B cell (primary cell): Measurements from ENCODE around the gene OPN4. TPM values are rescaled to one million over a fixed set of nuclear protein-coding genes. Genes with fewer than 3 reads are reported as not detected.
"Not testable (repeated sequence)": the region's sequence is repeated elsewhere in the genome, so short reads cannot be mapped to it uniquely, and the experiment has no call there.

Experiments used
- ATAC-seq: fragments of 200-7000 bp; cut with Tn5 transposase; one replicate; pipeline ENCODE4 v1.10.0; 2021; ENCODE audit warnings: low read depth, mild to moderate bottlenecking, moderate number of reproducible peaks, moderate library complexity
- CTCF ChIA-PET: fragments of 350-600 bp; sonication (Branson Sonifier 250); formaldehyde crosslinking; loops from one replicate; lab custom pipeline; 2021; ENCODE audit warnings: antibody characterized with exemption, inconsistent platforms; lab: Charles Lee
- POLR2A ChIA-PET: fragments of 350-600 bp; sonication (Branson Sonifier 250); formaldehyde crosslinking; loops from one replicate; lab custom pipeline; 2021; ENCODE audit warnings: antibody characterized with exemption; lab: Charles Lee
- DNase-seq: peaks from one replicate; pipeline ENCODE4 v3.0.0; 2013
- H2AFZ ChIP-seq: 2 replicates; pipeline ENCODE4 v1.6.1; 2012; ENCODE audit warnings: mild to moderate bottlenecking, low read depth, low read length; ENCODE audit not compliant: insufficient read depth, poor library complexity, severe bottlenecking
- H3K27ac ChIP-seq, 2 donors: 1 replicate in 1 of 2; 2 replicates in 1 of 2; pipeline ENCODE4 v1.5.1; 2012 to 2013; ENCODE audit warnings: low read length in 2 of 2, mild to moderate bottlenecking in 2 of 2, moderate library complexity in 1 of 2
- H3K27me3 ChIP-seq, 4 experiments: fragments of 200-600 bp in 1 of 4; sonication (generic) in 1 of 4; replicated peaks in 1 of 4; 1 replicate in 2 of 4; 2 replicates in 2 of 4; pipeline versions ENCODE4 v1.6.1 to v1.7.0; 2013 to 2016; ENCODE audit warnings: low read length in 3 of 4, mild to moderate bottlenecking in 2 of 4, mixed read lengths in 1 of 4, moderate library complexity in 1 of 4; ENCODE audit not compliant: insufficient read depth in 4 of 4, control insufficient read depth in 3 of 4; ENCODE audit errors: control extremely low read depth in 1 of 4
- H3K36me3 ChIP-seq, 2 experiments: replicated peaks in 1 of 2; 1 replicate in 1 of 2; 2 replicates in 1 of 2; pipeline versions ENCODE4 v1.6.1 to v1.7.1; 2013; ENCODE audit warnings: low read length in 1 of 2; ENCODE audit not compliant: insufficient read depth in 2 of 2, control insufficient read depth in 1 of 2; ENCODE audit errors: control extremely low read depth in 1 of 2, extremely low read depth in 1 of 2
- H3K4me1 ChIP-seq, 2 donors: fragments of 200-600 bp in 1 of 2; sonication (generic) in 1 of 2; 1 replicate in 1 of 2; 2 replicates in 1 of 2; pipeline versions ENCODE4 v1.5.1 to v1.6.1; 2013 to 2017; ENCODE audit warnings: low read length in 2 of 2; ENCODE audit not compliant: control insufficient read depth in 2 of 2, insufficient read depth in 2 of 2
- H3K4me2 ChIP-seq: replicated peaks from 2 replicates; pipeline ENCODE3; 2012; ENCODE audit warnings: mild to moderate bottlenecking, low read depth, low read length; ENCODE audit not compliant: poor library complexity, severe bottlenecking
- H3K4me3 ChIP-seq, 5 experiments: fragments of 200-600 bp in 1 of 5; sonication (generic) in 1 of 5; 1 replicate in 3 of 5; 2 replicates in 2 of 5; pipeline versions ENCODE4 v1.5.1 to v1.7.0; 2011 to 2016; ENCODE audit warnings: low read length in 4 of 5, mild to moderate bottlenecking in 4 of 5, low read depth in 2 of 5, control low read depth in 1 of 5, moderate library complexity in 1 of 5; ENCODE audit not compliant: insufficient read depth in 1 of 5; ENCODE audit errors: control extremely low read depth in 1 of 5, extremely low read depth in 1 of 5
- H3K79me2 ChIP-seq: fragments of 200-600 bp; sonication (generic); one replicate; pipeline ENCODE4 v1.6.0; 2016; ENCODE audit warnings: low read length; ENCODE audit not compliant: control insufficient read depth, insufficient read depth
- H3K9ac ChIP-seq: fragments of 200-600 bp; sonication (generic); 2 replicates; pipeline ENCODE4 v1.6.1; 2017; ENCODE audit warnings: mild to moderate bottlenecking, low read length, moderate library complexity
- H3K9me3 ChIP-seq, 3 donors: one replicate each; pipeline versions ENCODE4 v1.6.1 to v1.7.1; 2013; ENCODE audit warnings: low read length in 2 of 3; ENCODE audit not compliant: control insufficient read depth in 2 of 3, insufficient read depth in 1 of 3; ENCODE audit errors: control extremely low read depth in 1 of 3
- H4K20me1 ChIP-seq: 2 replicates; pipeline ENCODE4 v1.6.0; 2012; ENCODE audit warnings: mild to moderate bottlenecking, low read length; ENCODE audit not compliant: insufficient read depth, control insufficient read depth, poor library complexity, severe bottlenecking
- H3K27ac Mint-ChIP-seq: one replicate; pipeline ENCODE4 v1.8.0; 2021; ENCODE audit warnings: mixed read lengths
- H3K27me3 Mint-ChIP-seq: one replicate; pipeline ENCODE4 v1.8.0; 2021; ENCODE audit warnings: mixed read lengths
- H3K4me1 Mint-ChIP-seq: one replicate; pipeline ENCODE4 v1.8.0; 2021; ENCODE audit warnings: mixed read lengths
- H3K4me3 Mint-ChIP-seq: one replicate; pipeline ENCODE4 v1.8.0; 2021; ENCODE audit warnings: mixed read lengths
- H3K9me3 Mint-ChIP-seq: one replicate; pipeline ENCODE4 v1.8.0; 2022; ENCODE audit warnings: mixed read lengths; ENCODE audit not compliant: insufficient read depth
- EZH2 ChIP-seq: IDR thresholded peaks from 2 replicates; pipeline ENCODE4 v1.6.1; 2012; ENCODE audit warnings: borderline replicate concordance, low read depth, mild to moderate bottlenecking, moderate library complexity, low read length; ENCODE audit not compliant: insufficient read depth, poor library complexity, severe bottlenecking
- WGBS: methylation state at CpG from one replicate; pipeline ENCODE4 v1.1.5; 2013; ENCODE audit warnings: missing lambda C conversion rate; ENCODE audit not compliant: insufficient coverage; 5-methylcytosine and 5-hydroxymethylcytosine counted together
- intact Hi-C: fragments of 100-400 bp; cut with micrococcal nuclease; formaldehyde crosslinking; loops from one replicate; pipeline ENCODE4 v1.10.0; 2022
- polyA plus RNA-seq: library from polyadenylated mRNA; depleted of rRNA; stranded (reverse); fragments of >200 nt; gene quantifications from 2 replicates; pipeline ENCODE4 v1.2.3, GENCODE V29; 2012
- total RNA-seq, 2 donors: library from RNA; stranded (reverse); fragments of 120-200 nt in 1 of 2; gene quantifications; 1 replicate in 1 of 2; 2 replicates in 1 of 2; pipeline versions ENCODE4 v1.2.3 to v1.2.4, GENCODE V29; 2013 to 2022
- TF ChIP-seq, protein P1 (sequence below): fragments of 200-600 bp; IDR thresholded peaks from one replicate; pipeline ENCODE4 v1.8.0; 2022; ENCODE audit warnings: antibody characterized with exemption, mild to moderate bottlenecking

OPN4 gene
- total and polyA plus RNA-seq, 2 donors (not counting 1 experiment from before 2014, with no cell fraction given): not detected

DNA sequence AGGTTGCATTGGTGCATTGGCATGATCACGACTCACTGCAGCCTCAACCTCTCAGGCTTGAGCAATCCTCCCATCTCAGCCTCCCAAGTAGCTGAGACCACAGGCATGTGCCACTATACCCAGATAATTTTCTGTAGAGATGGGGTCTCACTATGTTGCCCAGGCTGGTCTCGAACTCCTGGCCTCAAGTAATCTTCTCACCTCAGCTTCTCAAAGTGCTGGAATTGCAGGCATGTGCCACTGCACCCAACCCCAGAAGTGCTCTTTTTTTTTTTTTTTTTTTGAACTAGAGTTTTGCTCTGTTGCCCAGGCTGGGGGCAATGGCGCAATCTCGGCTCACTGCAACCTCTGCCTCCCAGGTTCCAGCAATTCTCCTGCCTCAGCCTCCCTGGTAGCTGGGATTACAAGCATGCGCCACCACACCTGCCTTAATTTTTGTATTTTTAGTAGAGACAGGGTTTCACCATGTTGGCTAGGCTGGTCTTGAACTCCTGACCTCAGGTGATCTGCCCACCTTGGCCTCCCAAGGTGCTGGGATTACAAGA is 8.7 kb upstream of the OPN4 start:
- ATAC-seq, H4K20me1 ChIP-seq, H3K9ac ChIP-seq, H3K27ac ChIP-seq, H3K4me2 ChIP-seq, POLR2A ChIA-PET, H3K36me3 ChIP-seq, intact Hi-C loops, H3K4me1 ChIP-seq, H3K4me3 Mint-ChIP-seq, H2AFZ ChIP-seq, H3K79me2 ChIP-seq, H3K9me3 ChIP-seq, H3K4me3 ChIP-seq, DNase-seq, H3K27me3 Mint-ChIP-seq, H3K9me3 Mint-ChIP-seq, H3K27ac Mint-ChIP-seq, H3K27me3 ChIP-seq: not testable (repeated sequence)
- CTCF ChIA-PET: interaction anchor here (0.6 to 0.7 kb wide), 2 partner anchors 13 to 700 kb away, joined by 3 read pairs; no protein-coding TSS in a partner anchor
- peaks cover 13% of the 10 kb centered on the region for H3K4me1 Mint-ChIP-seq
- no CpG with 5 or more reads among the region's 5 CpGs for WGBS

DNA sequence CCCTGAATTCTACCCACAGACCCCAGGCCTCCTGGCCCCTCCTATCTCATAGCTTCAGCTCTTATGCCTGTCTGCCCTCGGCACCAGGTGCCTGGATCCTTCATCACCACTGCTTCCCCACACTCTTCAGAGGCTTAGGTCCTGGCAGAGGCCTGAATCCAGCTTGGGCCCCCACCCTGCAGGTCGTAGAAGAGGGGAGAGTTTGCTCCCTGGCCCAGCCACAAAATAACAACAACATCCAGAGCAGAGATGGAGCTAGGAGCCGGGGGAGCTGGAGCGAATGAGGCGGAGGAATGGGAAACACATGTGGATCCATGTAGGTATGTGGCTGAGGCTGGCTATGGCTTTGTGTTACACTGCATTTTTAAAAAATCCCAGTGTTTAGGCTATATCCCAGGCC is 7.8 kb upstream of the OPN4 start:
- H3K27ac Mint-ChIP-seq: no peak overlapping the region
- Histone ChIP-seq H3K27me3 (no peaks in the 10 kb centered on the region), H3K36me3 (no peaks in the 10 kb centered on the region), H4K20me1 (no peaks in the 10 kb centered on the region), H3K9ac (no peak overlapping the region), H2AFZ (no peak overlapping the region), H3K4me3 (no peak overlapping the region), H3K4me1 (peaks cover 0 to 7% of the 10 kb centered on the region in 2 donors), H3K4me2 (no peak overlapping the region), H3K27ac (no peak overlapping the region), H3K9me3 (peaks cover 0 to 4% (median 0%) of the 10 kb centered on the region in 3 donors), H3K79me2 (no peaks in the 10 kb centered on the region)
- peaks cover 13% of the 10 kb centered on the region for H3K4me1 Mint-ChIP-seq
- no peak for DNase-seq
- no peak for ATAC-seq
- ChIA-PET POLR2A (no interaction called here), CTCF (no interaction called here)
- H3K4me3 Mint-ChIP-seq: no peak overlapping the region
- WGBS: 92% methylated on average over 2 of the region's 5 CpGs
- H3K9me3 Mint-ChIP-seq: no peaks in the 10 kb centered on the region
- peaks cover 5% of the 10 kb centered on the region for H3K27me3 Mint-ChIP-seq
- intact Hi-C loops: no loop called here
- TF ChIP-seq, protein P1, sequence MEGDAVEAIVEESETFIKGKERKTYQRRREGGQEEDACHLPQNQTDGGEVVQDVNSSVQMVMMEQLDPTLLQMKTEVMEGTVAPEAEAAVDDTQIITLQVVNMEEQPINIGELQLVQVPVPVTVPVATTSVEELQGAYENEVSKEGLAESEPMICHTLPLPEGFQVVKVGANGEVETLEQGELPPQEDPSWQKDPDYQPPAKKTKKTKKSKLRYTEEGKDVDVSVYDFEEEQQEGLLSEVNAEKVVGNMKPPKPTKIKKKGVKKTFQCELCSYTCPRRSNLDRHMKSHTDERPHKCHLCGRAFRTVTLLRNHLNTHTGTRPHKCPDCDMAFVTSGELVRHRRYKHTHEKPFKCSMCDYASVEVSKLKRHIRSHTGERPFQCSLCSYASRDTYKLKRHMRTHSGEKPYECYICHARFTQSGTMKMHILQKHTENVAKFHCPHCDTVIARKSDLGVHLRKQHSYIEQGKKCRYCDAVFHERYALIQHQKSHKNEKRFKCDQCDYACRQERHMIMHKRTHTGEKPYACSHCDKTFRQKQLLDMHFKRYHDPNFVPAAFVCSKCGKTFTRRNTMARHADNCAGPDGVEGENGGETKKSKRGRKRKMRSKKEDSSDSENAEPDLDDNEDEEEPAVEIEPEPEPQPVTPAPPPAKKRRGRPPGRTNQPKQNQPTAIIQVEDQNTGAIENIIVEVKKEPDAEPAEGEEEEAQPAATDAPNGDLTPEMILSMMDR: no peak
- no peak for TF ChIP-seq EZH2
